ENCODE data around the gene REPIN1. TPM values are rescaled to one million over a fixed set of nuclear protein-coding genes. Genes with fewer than 3 reads are reported as not detected.

Gene REPIN1
- total and polyA plus RNA-seq, 9 of the 15 experiments (the other 6 are each of a cell fraction or from before 2014, with no cell fraction given), result 8.1 to 283 (median 94.3) TPM

DNA sequence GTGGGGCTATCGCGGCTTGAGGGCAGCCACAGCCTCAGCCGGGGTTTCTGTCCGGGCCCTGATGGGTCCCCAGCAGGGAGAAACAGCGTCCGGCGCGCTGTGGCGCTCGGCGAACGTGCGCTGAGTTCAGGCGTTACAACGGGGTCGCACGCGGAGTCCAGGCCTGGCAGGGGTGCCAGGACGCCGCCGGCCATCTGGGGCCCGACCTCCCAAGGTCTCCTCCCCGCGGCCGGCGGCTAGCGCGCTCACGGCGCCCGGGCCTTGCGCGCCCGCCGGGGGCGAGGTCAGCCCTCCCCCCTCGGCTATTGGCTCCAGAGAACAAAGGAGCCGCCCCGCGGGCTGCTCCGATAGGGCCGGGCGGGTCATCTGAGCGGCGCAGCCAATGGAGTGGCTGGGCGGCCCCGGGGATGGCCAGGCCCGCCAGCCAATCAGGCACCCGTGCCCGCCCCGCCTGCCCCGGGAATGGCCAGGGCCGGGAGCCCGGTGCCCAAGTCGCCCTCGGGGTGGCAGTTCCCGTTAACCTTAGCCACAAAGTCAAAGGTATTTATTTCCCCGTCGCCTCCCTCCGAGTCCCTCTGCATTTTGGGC lies 10.3 kb downstream of the REPIN1 start, which contains the start of gene ZNF775 (continued):
- TF ChIP-seq, protein P1, sequence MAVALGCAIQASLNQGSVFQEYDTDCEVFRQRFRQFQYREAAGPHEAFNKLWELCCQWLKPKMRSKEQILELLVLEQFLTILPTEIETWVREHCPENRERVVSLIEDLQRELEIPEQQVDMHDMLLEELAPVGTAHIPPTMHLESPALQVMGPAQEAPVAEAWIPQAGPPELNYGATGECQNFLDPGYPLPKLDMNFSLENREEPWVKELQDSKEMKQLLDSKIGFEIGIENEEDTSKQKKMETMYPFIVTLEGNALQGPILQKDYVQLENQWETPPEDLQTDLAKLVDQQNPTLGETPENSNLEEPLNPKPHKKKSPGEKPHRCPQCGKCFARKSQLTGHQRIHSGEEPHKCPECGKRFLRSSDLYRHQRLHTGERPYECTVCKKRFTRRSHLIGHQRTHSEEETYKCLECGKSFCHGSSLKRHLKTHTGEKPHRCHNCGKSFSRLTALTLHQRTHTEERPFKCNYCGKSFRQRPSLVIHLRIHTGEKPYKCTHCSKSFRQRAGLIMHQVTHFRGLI (CRISPR knock-in tag; IDR thresholded peaks at IDR 0.05), result no peak
- TF ChIP-seq MYNN (IDR thresholded peaks at IDR 0.05) (peak; percentile 89), MYNN (CRISPR knock-in tag; IDR thresholded peaks at IDR 0.05) (no peak), FOXM1 (IDR thresholded peaks at IDR 0.05; ENCODE audit: low read depth) (no peak), FOXM1 (CRISPR knock-in tag; IDR thresholded peaks at IDR 0.05; ENCODE audit: low read depth) (peak; percentile 73; the same call in 1 of the 2 replicates), MTA3 (IDR thresholded peaks at IDR 0.05; ENCODE audit: borderline replicate concordance) (peak; percentile 81), NONO (IDR thresholded peaks at IDR 0.05; ENCODE audit: low read depth in 2 of 2, low read length in 1 of 2) (peak in 1 of 2 experiments; percentile 71; a peak in 2 of 4 replicates), ARID2 (IDR thresholded peaks at IDR 0.05) (no peak), NEUROD1 (IDR thresholded peaks at IDR 0.05; ENCODE audit: borderline replicate concordance, low read depth, low read length, partially characterized antibody) (peak; percentile 98), ZFX (CRISPR knock-in tag; IDR thresholded peaks at IDR 0.05) (peak; percentile 93), SMAD4 (CRISPR knock-in tag; conservative IDR thresholded peaks at IDR 0.05) (peak; percentile 74; the same call in 1 of the 2 replicates), ESRRB (CRISPR knock-in tag; IDR thresholded peaks at IDR 0.05; ENCODE audit: borderline replicate concordance) (no peak), GATAD2A (IDR thresholded peaks at IDR 0.05) (no peak), ZNF121 (CRISPR knock-in tag; conservative IDR thresholded peaks at IDR 0.05) (no peak), HNRNPL (IDR thresholded peaks at IDR 0.05; ENCODE audit: low read depth, low read length) (peak; percentile 99), CHD1 (IDR thresholded peaks at IDR 0.05; ENCODE audit: low read length) (no peak), HSF4 (CRISPR knock-in tag; IDR thresholded peaks at IDR 0.05; ENCODE audit: borderline replicate concordance) (no peak), ATF1 (CRISPR knock-in tag; IDR thresholded peaks at IDR 0.05) (no peak), ATF1 (tag; IDR thresholded peaks at IDR 0.05) (peak; percentile 60; the same call in 1 of the 2 replicates), JUND (IDR thresholded peaks at IDR 0.05; ENCODE audit: borderline replicate concordance, low read depth, low read length) (0 out of 2 replicates have a peak, but pooled peaks have one; percentile 7), JUND (tag; IDR thresholded peaks at IDR 0.05; ENCODE audit: borderline replicate concordance, low read depth, low read length) (0 out of 3 replicates have a peak, but pooled peaks have one; percentile 8), ZNF695 (CRISPR knock-in tag; IDR thresholded peaks at IDR 0.05) (no peak), ZNF583 (CRISPR knock-in tag; IDR thresholded peaks at IDR 0.05) (0 out of 2 replicates have a peak, but pooled peaks have one; percentile 12), SMAD2 (IDR thresholded peaks at IDR 0.05; ENCODE audit: low read depth, low read length) (no peak), FUS (optimal IDR thresholded peaks at IDR 0.05; ENCODE audit: low read depth, low read length) (peak; percentile 51)
- TF ChIP-seq, protein P2, sequence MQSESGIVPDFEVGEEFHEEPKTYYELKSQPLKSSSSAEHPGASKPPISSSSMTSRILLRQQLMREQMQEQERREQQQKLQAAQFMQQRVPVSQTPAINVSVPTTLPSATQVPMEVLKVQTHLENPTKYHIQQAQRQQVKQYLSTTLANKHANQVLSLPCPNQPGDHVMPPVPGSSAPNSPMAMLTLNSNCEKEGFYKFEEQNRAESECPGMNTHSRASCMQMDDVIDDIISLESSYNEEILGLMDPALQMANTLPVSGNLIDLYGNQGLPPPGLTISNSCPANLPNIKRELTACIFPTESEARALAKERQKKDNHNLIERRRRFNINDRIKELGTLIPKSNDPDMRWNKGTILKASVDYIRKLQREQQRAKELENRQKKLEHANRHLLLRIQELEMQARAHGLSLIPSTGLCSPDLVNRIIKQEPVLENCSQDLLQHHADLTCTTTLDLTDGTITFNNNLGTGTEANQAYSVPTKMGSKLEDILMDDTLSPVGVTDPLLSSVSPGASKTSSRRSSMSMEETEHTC (IDR thresholded peaks at IDR 0.05), result no peak
- TF ChIP-seq, protein P3, sequence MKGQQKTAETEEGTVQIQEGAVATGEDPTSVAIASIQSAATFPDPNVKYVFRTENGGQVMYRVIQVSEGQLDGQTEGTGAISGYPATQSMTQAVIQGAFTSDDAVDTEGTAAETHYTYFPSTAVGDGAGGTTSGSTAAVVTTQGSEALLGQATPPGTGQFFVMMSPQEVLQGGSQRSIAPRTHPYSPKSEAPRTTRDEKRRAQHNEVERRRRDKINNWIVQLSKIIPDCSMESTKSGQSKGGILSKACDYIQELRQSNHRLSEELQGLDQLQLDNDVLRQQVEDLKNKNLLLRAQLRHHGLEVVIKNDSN (CRISPR knock-in tag; IDR thresholded peaks at IDR 0.05), result peak; percentile 94
- TF ChIP-seq, protein P4, sequence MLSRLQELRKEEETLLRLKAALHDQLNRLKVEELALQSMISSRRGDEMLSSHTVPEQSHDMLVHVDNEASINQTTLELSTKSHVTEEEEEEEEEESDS (CRISPR knock-in tag; IDR thresholded peaks at IDR 0.05), result no peak

Data from K562 (cell line).